Mucosa of descending colon (tissue), 3 donors: ENCODE results near the gene PLEKHH2. TPM values are rescaled to one million over a fixed set of nuclear protein-coding genes. Genes with fewer than 3 reads are reported as not detected.
"Not testable (repeated sequence)": the region's sequence is repeated elsewhere in the genome, so short reads cannot be mapped to it uniquely, and the experiment has no call there.

Experiments
- ATAC-seq: fragments of 200-7000 bp; cut with Tn5 transposase; one replicate; pipeline ENCODE4 v1.9.1; 2020; ENCODE audit warnings: mild to moderate bottlenecking, moderate library complexity
- DNase-seq, 3 donors: peaks; one replicate each; pipeline ENCODE4 v3.0.0-alpha.2; 2020
- H3K36me3 ChIP-seq: fragments of 200-600 bp; one replicate; pipeline ENCODE4 v1.8.0; 2021; ENCODE audit warnings: low read depth, mild to moderate bottlenecking
- H3K4me1 ChIP-seq: fragments of 200-600 bp; one replicate; pipeline ENCODE4 v1.8.0; 2021; ENCODE audit warnings: low read depth, mild to moderate bottlenecking
- H3K4me3 ChIP-seq: fragments of 200-600 bp; one replicate; pipeline ENCODE4 v1.8.0; 2021; ENCODE audit warnings: mild to moderate bottlenecking
- H3K9me3 ChIP-seq: fragments of 200-600 bp; one replicate; pipeline ENCODE4 v1.8.0; 2021; ENCODE audit warnings: mild to moderate bottlenecking
- intact Hi-C, 2 donors: fragments of 100-400 bp; cut with DNase I in 1 of 2; cut with micrococcal nuclease in 1 of 2; formaldehyde crosslinking; loops; one replicate each; pipeline versions ENCODE4 v1.11.0 to v1.11.1; 2022; cut with DNase I, micrococcal nuclease
- long read RNA-seq, 2 donors: library from polyadenylated mRNA; unstranded; transcript quantifications; one replicate each; pipeline ENCODE4 v2.0.0, GENCODE V29; 2019 to 2021
- total RNA-seq, 3 donors: library from RNA; stranded (reverse); fragmentation: NEBNext Ultra II Directional in 2 of 3; extraction: Animal tissue kit (Norgen Biotek cat#: 25700) in 2 of 3; gene quantifications; one replicate each; pipeline versions ENCODE4 v1.2.1 to v1.2.4, GENCODE V29; 2021 to 2023
- TF ChIP-seq, protein P1 (sequence below): fragments of 200-600 bp; IDR thresholded peaks from one replicate; pipeline ENCODE4 v1.8.0; 2022; ENCODE audit warnings: antibody characterized with exemption, mild to moderate bottlenecking
- donor health status: DM: no; HTN: no; CAD: no; lungs with moderate emphysema.
- donor health status: DM: no; HTN: no; CAD: no.
- donor health status: DM: no; HTN: yes; CAD: no.

Gene PLEKHH2
- 10 to 100 TPM in 1 of 3 donors, 1 to 10 TPM in 2; 2.6 to 25.6 (median 4.1) TPM for total RNA-seq
- long read RNA-seq, donor 1, partial matches to known transcripts = 6 of 7 reads
- long read RNA-seq, donor 1, other reads (novel, unspliced or antisense) = 1 of 7 reads
- long read RNA-seq, donor 2, partial matches to known transcripts = 1 of 2 reads
- long read RNA-seq, donor 2, other reads (novel, unspliced or antisense) = 1 of 2 reads

DNA sequence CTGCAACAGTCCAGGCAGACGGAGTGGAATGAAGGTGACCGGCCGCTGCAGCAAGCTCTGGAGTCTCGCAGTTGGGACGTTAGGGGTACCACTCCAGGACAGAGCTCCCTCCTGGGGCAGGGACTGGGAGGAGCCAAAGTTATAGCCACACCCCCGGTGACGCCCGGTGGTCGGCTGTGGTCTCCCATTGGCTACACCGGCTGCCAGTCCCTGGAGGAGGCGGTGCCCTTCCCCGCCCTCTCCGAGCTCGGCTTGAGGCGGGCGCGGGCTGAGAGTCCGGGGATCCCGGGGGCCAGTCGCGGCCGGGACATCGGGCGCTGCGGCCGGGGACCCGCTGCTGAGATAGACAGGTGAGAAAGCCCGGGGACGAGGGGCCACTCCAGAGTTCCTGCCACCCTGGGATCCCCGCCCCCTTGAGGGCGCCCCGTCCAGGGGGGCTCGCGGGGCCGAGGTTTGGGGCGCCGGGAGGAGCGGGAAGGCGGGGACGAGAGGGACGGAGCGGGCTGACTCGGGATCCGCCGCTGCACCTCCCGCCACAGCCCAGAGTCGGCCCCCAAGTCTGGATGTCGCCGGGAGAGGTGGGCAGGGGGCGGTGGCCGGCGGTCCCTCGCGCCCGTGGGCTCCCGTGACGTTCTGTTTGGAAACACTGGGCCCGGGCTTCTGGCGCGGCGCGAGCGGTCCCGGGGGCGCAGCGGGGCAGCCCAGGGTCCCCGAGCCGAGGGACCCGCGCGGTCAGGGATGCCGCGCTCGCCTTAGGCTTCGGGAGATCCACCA, at the start of gene PLEKHH2:
TSS of gene PLEKHH2 (plus strand) at position 231 of the 774 bp plus-strand sequence. CDS start 7,414 bp downstream, outside the sequence.
- Histone ChIP-seq H3K9me3 (peaks cover 3% of the 10 kb centered on the region), H3K4me3 (peak within 1 kb of the TSS; percentile 44), H3K4me1 (peaks cover 20% of the 10 kb centered on the region), H3K36me3 (no peaks in the 10 kb centered on the region)
- ATAC-seq (peak; percentile 100), DNase-seq (peak; percentile 87 to 94 (median 92))
- TF ChIP-seq, protein P1, sequence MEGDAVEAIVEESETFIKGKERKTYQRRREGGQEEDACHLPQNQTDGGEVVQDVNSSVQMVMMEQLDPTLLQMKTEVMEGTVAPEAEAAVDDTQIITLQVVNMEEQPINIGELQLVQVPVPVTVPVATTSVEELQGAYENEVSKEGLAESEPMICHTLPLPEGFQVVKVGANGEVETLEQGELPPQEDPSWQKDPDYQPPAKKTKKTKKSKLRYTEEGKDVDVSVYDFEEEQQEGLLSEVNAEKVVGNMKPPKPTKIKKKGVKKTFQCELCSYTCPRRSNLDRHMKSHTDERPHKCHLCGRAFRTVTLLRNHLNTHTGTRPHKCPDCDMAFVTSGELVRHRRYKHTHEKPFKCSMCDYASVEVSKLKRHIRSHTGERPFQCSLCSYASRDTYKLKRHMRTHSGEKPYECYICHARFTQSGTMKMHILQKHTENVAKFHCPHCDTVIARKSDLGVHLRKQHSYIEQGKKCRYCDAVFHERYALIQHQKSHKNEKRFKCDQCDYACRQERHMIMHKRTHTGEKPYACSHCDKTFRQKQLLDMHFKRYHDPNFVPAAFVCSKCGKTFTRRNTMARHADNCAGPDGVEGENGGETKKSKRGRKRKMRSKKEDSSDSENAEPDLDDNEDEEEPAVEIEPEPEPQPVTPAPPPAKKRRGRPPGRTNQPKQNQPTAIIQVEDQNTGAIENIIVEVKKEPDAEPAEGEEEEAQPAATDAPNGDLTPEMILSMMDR = no peak
- intact Hi-C loops = no loop called here

DNA sequence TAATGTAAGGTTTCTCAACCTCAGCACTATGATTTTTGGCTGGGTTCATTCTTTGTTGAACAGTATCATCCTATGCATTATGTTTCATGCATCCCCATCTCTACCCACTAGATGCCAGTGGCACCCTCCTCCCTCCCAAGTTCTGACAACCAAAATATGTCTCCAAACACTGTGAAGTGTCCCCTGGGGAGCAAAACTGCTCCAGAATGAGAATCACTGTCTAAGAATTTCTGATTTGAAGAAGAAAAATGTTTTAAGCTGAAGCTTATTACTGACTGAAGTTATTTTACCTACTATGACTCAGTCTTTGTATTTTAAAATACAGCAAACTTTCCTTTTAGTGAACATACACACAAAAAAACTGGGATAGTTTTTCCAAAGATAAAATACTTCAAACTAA, 44.6 kb upstream of the PLEKHH2 start:
- ATAC-seq (no peak), DNase-seq (no peak)
- TF ChIP-seq, protein P1 = no peak
- intact Hi-C loops = no loop called here
- no peaks in the 10 kb centered on the region for H3K9me3 ChIP-seq
- H3K4me1 ChIP-seq = peaks cover 15% of the 10 kb centered on the region
- no peak overlapping the region for H3K4me3 ChIP-seq
- no peaks in the 10 kb centered on the region for H3K36me3 ChIP-seq

DNA sequence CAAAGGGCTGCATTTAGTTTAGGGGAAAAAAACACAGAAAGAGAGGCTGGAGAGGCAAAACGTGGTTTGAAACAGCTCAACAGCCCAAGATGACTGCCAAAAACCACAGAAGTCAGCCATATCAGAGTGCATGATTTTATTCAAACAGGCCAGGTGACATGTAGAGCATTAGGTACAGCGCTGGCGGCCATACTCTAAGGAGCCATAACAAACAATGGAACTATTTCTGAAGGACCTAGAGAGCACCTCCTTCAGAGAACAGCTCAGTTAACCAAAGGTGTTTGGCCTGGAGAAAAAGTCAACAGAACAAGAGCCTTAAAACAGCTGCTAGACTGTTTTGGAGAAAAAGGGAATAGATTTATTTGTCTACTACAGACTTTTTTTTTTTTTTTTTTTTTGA, 43.8 kb upstream of the PLEKHH2 start:
- no peaks in the 10 kb centered on the region for H3K9me3 ChIP-seq
- intact Hi-C loops = no loop called here
- ATAC-seq (no peak), DNase-seq (no peak)
- TF ChIP-seq, protein P1 = no peak
- H3K36me3 ChIP-seq = no peaks in the 10 kb centered on the region
- H3K4me1 ChIP-seq = peaks cover 15% of the 10 kb centered on the region
- H3K4me3 ChIP-seq = no peak overlapping the region

DNA sequence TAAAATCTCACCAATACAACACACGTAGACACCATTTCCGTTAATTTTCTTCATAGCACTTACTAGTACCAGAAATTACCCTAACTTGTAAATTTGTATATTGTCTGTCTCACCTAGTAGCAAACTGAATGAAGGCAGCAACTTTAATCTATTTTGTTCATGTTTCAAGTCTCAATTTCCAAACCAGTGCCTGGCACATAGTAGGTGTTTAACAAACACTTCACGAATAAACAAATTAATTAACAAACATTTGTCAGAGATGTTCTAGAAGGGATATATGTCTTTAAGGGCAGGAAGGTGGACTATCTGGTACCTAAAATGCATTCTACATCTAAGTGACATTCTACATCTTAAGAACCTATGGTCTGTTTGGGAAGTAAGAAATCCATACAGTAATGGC, 42.2 kb upstream of the PLEKHH2 start:
- ATAC-seq = no peak
- H3K4me3 ChIP-seq = no peak overlapping the region
- no peaks in the 10 kb centered on the region for H3K9me3 ChIP-seq
- intact Hi-C loops = no loop called here
- no peak for DNase-seq
- TF ChIP-seq, protein P1 = no peak
- no peaks in the 10 kb centered on the region for H3K36me3 ChIP-seq
- peaks cover 15% of the 10 kb centered on the region for H3K4me1 ChIP-seq

DNA sequence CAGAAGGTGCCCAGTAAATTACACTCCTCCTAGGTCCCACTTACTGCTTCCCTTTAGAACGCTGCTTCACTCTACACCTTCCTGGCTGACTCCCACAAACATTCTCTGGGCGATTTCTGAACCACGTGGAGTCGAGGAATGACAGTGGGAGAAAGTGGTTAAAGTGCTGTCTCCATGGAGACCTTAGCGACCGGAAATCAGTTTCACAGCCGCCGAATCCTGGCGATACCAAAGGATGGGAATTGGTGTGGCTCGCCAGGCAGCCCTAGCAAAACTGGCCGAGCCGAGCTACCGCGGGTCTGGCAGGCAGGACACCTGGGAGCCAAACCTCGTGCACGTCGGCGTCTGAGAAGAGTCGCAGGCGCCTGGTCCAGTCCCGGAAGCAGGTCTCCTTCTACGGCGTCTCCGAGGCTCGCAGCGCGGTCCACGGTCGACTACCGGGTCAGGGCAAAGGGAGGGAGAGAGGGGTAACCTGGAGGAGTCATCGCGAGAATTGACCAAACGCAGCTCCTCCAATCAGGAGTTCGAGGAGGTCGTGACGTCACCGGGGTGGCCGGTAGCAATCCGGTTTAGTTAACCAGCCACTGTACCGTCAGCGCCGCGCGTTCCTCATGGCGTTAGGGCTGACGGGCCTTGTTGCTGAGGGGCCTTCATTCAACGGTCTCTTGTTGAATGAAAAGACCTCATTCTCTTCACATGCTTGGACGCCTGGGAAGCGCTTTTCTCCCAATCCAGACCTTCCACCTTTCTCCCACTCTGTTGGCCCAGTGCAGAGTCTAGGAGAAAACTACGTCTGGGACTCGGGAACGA, 41.3 kb upstream of the PLEKHH2 start, which contains the start of gene THADA:
TSS of gene THADA (minus strand) at position 436 of the 810 bp plus-strand sequence. CDS start 3,646 bp downstream, outside the sequence.
- H3K4me1 ChIP-seq = peaks cover 15% of the 10 kb centered on the region
- TF ChIP-seq, protein P1 = no peak
- H3K9me3 ChIP-seq = no peaks in the 10 kb centered on the region
- intact Hi-C loops = no loop called here
- no peaks in the 10 kb centered on the region for H3K36me3 ChIP-seq
- H3K4me3 ChIP-seq = peak within 1 kb of the TSS; percentile 58
- DNase-seq = peak; percentile 97 to 99 (median 99)
- ATAC-seq = peak; percentile 99

DNA sequence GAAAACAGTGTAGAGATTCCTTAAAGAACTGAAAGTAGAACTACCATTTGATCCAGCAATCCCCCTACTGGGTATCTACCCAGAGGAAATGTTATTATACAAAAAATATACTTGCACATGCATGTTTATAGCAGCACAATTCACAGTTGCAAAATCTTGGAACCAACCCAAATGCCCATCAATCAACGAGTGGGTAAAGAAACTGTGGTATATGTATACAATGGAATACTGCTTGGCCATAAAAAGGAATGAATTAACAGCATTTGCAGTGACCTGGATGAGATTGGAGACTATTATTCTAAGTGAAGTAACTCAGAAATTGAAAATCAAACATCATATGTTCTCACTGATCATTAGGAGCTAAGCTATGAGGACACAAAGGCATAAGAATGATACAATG, 36.5 kb upstream of the PLEKHH2 start:
- H3K9me3 ChIP-seq, intact Hi-C loops, ATAC-seq, DNase-seq, H3K4me3 ChIP-seq, H3K36me3 ChIP-seq, H3K4me1 ChIP-seq: not testable (repeated sequence)
